Hematopoietic multipotent progenitor cell treated with erythropoietin and hydrocortisone succinate and interleukin-3 and kit ligand, for 6 days (in vitro differentiated cells): ENCODE data around the gene ZNF735.
A peak's percentile ranks its signal among the peaks of the same experiment; 100 is the strongest.
"Not testable (repeated sequence)": the region's sequence is repeated elsewhere in the genome, so short reads cannot be mapped to it uniquely, and the experiment has no call there.

Source experiments
- DNase-seq: peaks from one replicate; pipeline ENCODE4 v3.0.0-alpha.2; 2015

The ZNF735 gene

GRCh38 chr7:64206903-64207302, at the start of gene ZNF735:
TSS of gene ZNF735 (plus strand) at chr7:64207203. CDS start at chr7:64207203, 0 bp downstream.
- no peak for DNase-seq

- DNase-seq = not testable (repeated sequence)
Observed at GRCh38 chr7:64170974-64171373, 36.0 kb upstream of the ZNF735 start.

- DNase-seq = no peak
Observed at GRCh38 chr7:64174328-64174727, 32.7 kb upstream of the ZNF735 start.

- no peak for DNase-seq
Observed at GRCh38 chr7:64174941-64175340, 32.1 kb upstream of the ZNF735 start.

- DNase-seq = peak; percentile 29
Observed at GRCh38 chr7:64180989-64181388, 26.0 kb upstream of the ZNF735 start.

- no peak for DNase-seq
Observed at GRCh38 chr7:64181586-64181985, 25.4 kb upstream of the ZNF735 start.

- no peak for DNase-seq
Observed at GRCh38 chr7:64182036-64182790, 24.8 kb upstream of the ZNF735 start.

GRCh38 chr7:64183126-64183742, 23.8 kb upstream of the ZNF735 start:
- DNase-seq = peak; percentile 9

- no peak for DNase-seq
Observed at GRCh38 chr7:64183827-64184372, 23.1 kb upstream of the ZNF735 start.

- DNase-seq = no peak
Observed at GRCh38 chr7:64184376-64184775, 22.6 kb upstream of the ZNF735 start.

- no peak for DNase-seq
Observed at GRCh38 chr7:64187408-64187807, 19.6 kb upstream of the ZNF735 start.

- no peak for DNase-seq
Observed at GRCh38 chr7:64192148-64192704, 14.8 kb upstream of the ZNF735 start.

- DNase-seq = no peak
Observed at GRCh38 chr7:64192775-64193174, 14.2 kb upstream of the ZNF735 start.

GRCh38 chr7:64219710-64220298, 12.8 kb downstream of the ZNF735 start:
- DNase-seq = not testable (repeated sequence)

GRCh38 chr7:64223366-64223765, 16.4 kb downstream of the ZNF735 start:
- DNase-seq = no peak

- not testable (repeated sequence) for DNase-seq
Observed at GRCh38 chr7:64228174-64228573, 21.2 kb downstream of the ZNF735 start, which contains the start of gene ZNF679. TSS of gene ZNF679 (plus strand) at chr7:64228474. CDS start at chr7:64249118, 20,644 bp downstream.

GRCh38 chr7:64266341-64266919, 59.4 kb downstream of the ZNF735 start:
- no peak for DNase-seq
